Transverse colon (tissue), 4 donors: Measurements from ENCODE around the gene IL20RA. TPM values are rescaled to one million over a fixed set of nuclear protein-coding genes. Genes with fewer than 3 reads are reported as not detected.
"Not testable (repeated sequence)": the region's sequence is repeated elsewhere in the genome, so short reads cannot be mapped to it uniquely, and the experiment has no call there.

Experiments
- DNase-seq: peaks from one replicate; pipeline ENCODE4 v3.0.0-alpha.2; 2019
- H3K27ac ChIP-seq, 4 donors: fragments of 200-600 bp; sonication (generic); 2 replicates each; pipeline ENCODE4 v1.5.1; 2016 to 2018; ENCODE audit warnings: inconsistent platforms in 4 of 4
- H3K27me3 ChIP-seq: fragments of 200-600 bp; sonication (generic); 2 replicates; pipeline ENCODE4 v1.5.1; 2017; ENCODE audit warnings: inconsistent platforms
- H3K36me3 ChIP-seq, 4 donors: fragments of 200-600 bp; sonication (generic); 2 replicates each; pipeline ENCODE4 v1.5.1; 2017 to 2019; ENCODE audit warnings: inconsistent platforms in 4 of 4
- H3K4me1 ChIP-seq, 4 donors: fragments of 200-600 bp; sonication (generic); 2 replicates each; pipeline ENCODE4 v1.5.1; 2017 to 2020; ENCODE audit warnings: inconsistent platforms in 4 of 4
- H3K4me3 ChIP-seq, 4 donors: fragments of 200-600 bp; sonication (generic); 1 replicate in 1 of 4; 2 replicates in 3 of 4; pipeline versions ENCODE4 v1.5.1 to v1.6.1; 2017 to 2019; ENCODE audit warnings: inconsistent platforms in 4 of 4
- H3K9me3 ChIP-seq, 2 donors: fragments of 200-600 bp; sonication (generic); 2 replicates each; pipeline ENCODE4 v1.5.1; 2017 to 2019; ENCODE audit warnings: inconsistent platforms in 2 of 2
- EP300 ChIP-seq: sonication (generic); formaldehyde crosslinking; IDR thresholded peaks from one replicate; pipeline ENCODE4 v1.6.1; 2017; ENCODE audit warnings: antibody characterized with exemption, low read depth
- POLR2A ChIP-seq: fragments of 450-650 bp; IDR thresholded peaks from one replicate; pipeline ENCODE4 v1.6.1; 2016; ENCODE audit warnings: antibody characterized with exemption, mild to moderate bottlenecking, moderate library complexity
- POLR2AphosphoS5 ChIP-seq, 3 donors: sonication (generic); formaldehyde crosslinking; IDR thresholded peaks; one replicate each; pipeline ENCODE4 v1.6.1; 2016; ENCODE audit warnings: antibody characterized with exemption in 3 of 3
- WGBS, 2 donors: methylation state at CpG; one replicate each; pipeline ENCODE4 v1.1.5; 2018; ENCODE audit warnings: low coverage in 1 of 2; 5-methylcytosine and 5-hydroxymethylcytosine counted together
- in situ Hi-C, 4 donors: fragments of 200-750 bp; cut with MboI; loops; one replicate each; pipeline versions ENCODE4 v1.15.0 to v1.15.1; 2017; ENCODE audit warnings: low sequenced_read_pairs in 3 of 4, low pct_ligation_motif_present in 1 of 4, low pct_unique_long_range_greater_than_20kb in 1 of 4
- intact Hi-C: fragments of 100-400 bp; cut with DNase I; formaldehyde crosslinking; loops from one replicate; pipeline ENCODE4 v1.15.1; 2023; ENCODE audit warnings: low total_unique reads
- total RNA-seq, 4 donors: library from RNA; depleted of rRNA; stranded (reverse); fragments of >200 nt; gene quantifications; one replicate each; pipeline ENCODE4 v1.1.0, GENCODE V29; 2016
- TF ChIP-seq, protein P1 (sequence below), 5 experiments: fragments of 200-600 bp in 3 of 5; fragments of 450-650 bp in 2 of 5; sonication (generic) in 3 of 5; IDR thresholded peaks; 1 replicate in 2 of 5; 2 replicates in 3 of 5; pipeline ENCODE4 v1.5.1; 2016 to 2017; ENCODE audit warnings: antibody characterized with exemption in 5 of 5, inconsistent platforms in 3 of 5, mild to moderate bottlenecking in 2 of 5, moderate library complexity in 1 of 5

IL20RA gene
- total RNA-seq, 4 donors from 2014 or later, result 7.4 to 20.5 (median 11.3) TPM

DNA sequence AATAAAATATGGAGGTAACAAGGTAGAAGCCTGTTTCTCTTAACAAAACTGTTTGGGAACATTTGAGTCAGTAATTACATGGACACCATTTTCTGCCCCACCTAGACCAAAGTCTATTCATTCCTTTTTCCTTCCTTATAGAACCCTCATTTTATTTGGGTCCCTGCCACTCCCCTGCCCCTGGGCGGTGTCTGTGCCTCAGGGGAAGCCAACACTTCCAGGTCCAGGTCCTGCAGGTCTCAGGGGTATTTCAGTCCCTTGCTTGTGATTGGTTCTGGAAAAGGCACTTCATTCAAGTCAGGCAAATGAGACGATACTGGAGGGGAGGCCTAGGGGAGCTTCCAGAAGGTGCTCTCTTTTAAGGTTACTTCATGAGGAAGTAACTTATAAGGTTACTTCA, 80.4 kb downstream of the IL20RA start:
- Histone ChIP-seq H3K9me3 (no peaks in the 10 kb centered on the region), H3K27ac (peak overlapping the region; percentile 70 to 86 (median 78)), H3K36me3 (no peaks in the 10 kb centered on the region), H3K27me3 (no peaks in the 10 kb centered on the region), H3K4me1 (peaks cover 2 to 66% (median 32%) of the 10 kb centered on the region in 4 donors), H3K4me3 (no peak overlapping the region)
- WGBS, 2 donors, result 29 to 53% methylated on average over 2 of the region's 2 CpGs
- peak; percentile 86 for DNase-seq
- intact Hi-C loops (no loop called here), in situ Hi-C loops (no loop called here)
- TF ChIP-seq EP300, result no peak
- TF ChIP-seq POLR2AphosphoS5 (IDR thresholded peaks at IDR 0.05), result peak in 1 of 3 donors; percentile 64

DNA sequence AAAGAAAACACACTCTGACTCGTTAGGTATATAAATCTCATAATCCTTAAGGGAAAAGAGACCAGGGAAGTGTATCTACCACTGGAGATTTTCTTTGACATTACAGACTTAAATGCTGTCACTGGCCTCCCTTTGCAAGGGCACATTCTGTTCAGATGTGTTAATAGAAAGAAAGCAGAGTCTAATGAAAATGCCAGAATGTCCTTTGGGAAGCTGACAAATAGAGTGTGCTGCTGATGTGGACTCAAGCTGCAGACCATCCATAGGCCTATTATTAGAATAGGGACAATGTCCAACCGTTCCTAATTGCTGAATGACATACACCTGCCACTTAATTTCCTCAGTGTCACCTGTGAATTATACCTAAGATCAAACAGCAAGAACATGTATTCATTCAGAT, 81.5 kb downstream of the IL20RA start:
- Histone ChIP-seq H3K27ac (peak overlapping the region; percentile 70 to 86 (median 78)), H3K4me1 (peaks cover 8 to 73% (median 41%) of the 10 kb centered on the region in 4 donors), H3K36me3 (no peaks in the 10 kb centered on the region), H3K4me3 (no peak overlapping the region), H3K27me3 (peaks cover 3% of the 10 kb centered on the region), H3K9me3 (no peaks in the 10 kb centered on the region)
- in situ Hi-C loops (no loop called here), intact Hi-C loops (no loop called here)
- TF ChIP-seq, protein P1, sequence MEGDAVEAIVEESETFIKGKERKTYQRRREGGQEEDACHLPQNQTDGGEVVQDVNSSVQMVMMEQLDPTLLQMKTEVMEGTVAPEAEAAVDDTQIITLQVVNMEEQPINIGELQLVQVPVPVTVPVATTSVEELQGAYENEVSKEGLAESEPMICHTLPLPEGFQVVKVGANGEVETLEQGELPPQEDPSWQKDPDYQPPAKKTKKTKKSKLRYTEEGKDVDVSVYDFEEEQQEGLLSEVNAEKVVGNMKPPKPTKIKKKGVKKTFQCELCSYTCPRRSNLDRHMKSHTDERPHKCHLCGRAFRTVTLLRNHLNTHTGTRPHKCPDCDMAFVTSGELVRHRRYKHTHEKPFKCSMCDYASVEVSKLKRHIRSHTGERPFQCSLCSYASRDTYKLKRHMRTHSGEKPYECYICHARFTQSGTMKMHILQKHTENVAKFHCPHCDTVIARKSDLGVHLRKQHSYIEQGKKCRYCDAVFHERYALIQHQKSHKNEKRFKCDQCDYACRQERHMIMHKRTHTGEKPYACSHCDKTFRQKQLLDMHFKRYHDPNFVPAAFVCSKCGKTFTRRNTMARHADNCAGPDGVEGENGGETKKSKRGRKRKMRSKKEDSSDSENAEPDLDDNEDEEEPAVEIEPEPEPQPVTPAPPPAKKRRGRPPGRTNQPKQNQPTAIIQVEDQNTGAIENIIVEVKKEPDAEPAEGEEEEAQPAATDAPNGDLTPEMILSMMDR (IDR thresholded peaks at IDR 0.05), result no peak
- TF ChIP-seq POLR2A (no peak), POLR2AphosphoS5 (IDR thresholded peaks at IDR 0.05) (no peak), EP300 (no peak)
- WGBS, 2 donors, result 37 to 47% methylated on average over 2 of the region's 2 CpGs
- DNase-seq, result no peak

DNA sequence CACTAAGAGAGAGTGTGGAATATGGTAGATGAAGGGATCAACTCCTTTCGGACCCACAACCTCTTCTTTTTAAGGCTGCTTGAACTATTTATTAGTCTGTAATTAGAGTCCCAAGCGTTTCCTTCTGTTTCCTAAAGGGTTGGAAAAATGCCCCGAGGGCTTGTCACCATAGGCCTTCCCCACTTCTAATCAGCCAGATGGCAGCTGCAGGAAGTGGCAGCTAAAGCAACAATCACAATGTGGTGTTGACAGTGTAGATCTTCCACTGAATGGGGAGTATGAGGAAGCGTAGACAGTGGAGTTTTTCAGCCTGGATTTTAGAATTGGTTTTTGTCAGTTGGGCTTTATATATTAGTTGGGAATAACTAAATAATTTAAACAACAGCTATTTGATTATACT, 82.1 kb downstream of the IL20RA start:
- H3K36me3 ChIP-seq, result no peaks in the 10 kb centered on the region
- 32 to 45% methylated on average over 4 of the region's 4 CpGs for WGBS, 2 donors
- H3K27me3 ChIP-seq, result peaks cover 3% of the 10 kb centered on the region
- DNase-seq, result peak; percentile 52
- no peaks in the 10 kb centered on the region for H3K9me3 ChIP-seq
- peak in 2 of 3 donors; percentile 45 to 59 for TF ChIP-seq POLR2AphosphoS5 (IDR thresholded peaks at IDR 0.05)
- TF ChIP-seq EP300, result no peak
- TF ChIP-seq, protein P1 (IDR thresholded peaks at IDR 0.05), result no peak
- peak overlapping the region; percentile 70 to 86 (median 78) for H3K27ac ChIP-seq
- H3K4me1 ChIP-seq, result peaks cover 8 to 73% (median 41%) of the 10 kb centered on the region in 4 donors
- in situ Hi-C loops (no loop called here), intact Hi-C loops (no loop called here)
- H3K4me3 ChIP-seq, result no peak overlapping the region

DNA sequence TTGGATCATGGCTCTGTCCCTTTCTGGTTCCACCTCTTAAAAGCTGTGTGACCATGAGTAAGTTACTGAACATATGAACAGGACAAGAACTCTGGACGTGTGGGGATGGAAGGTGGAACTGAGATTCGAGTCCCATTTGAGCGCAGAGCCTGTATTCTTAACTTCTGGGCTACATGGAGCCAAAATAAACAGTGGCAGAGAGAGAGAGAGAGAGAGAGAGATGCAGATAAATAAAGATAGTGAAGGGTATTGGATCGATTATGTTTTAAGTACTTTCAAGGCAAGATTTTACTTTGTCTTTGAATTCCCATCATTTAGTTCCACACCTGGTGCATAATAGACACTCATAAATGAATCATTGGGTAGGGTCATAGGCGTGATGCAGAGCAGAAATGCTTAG, 82.9 kb downstream of the IL20RA start:
- TF ChIP-seq POLR2AphosphoS5 (IDR thresholded peaks at IDR 0.05) (no peak), POLR2A (no peak), EP300 (no peak)
- TF ChIP-seq, protein P1 (IDR thresholded peaks at IDR 0.05), result no peak
- H3K4me1 ChIP-seq, result peaks cover 8 to 72% (median 39%) of the 10 kb centered on the region in 4 donors
- in situ Hi-C loops (no loop called here), intact Hi-C loops (no loop called here)
- no peak for DNase-seq
- 50 to 53% methylated on average over 4 to 5 of the region's 5 CpGs for WGBS, 2 donors
- no peak overlapping the region for H3K4me3 ChIP-seq
- no peaks in the 10 kb centered on the region for H3K9me3 ChIP-seq
- H3K27me3 ChIP-seq, result peaks cover 3% of the 10 kb centered on the region
- H3K36me3 ChIP-seq, result no peaks in the 10 kb centered on the region
- peak overlapping the region; percentile 70 to 86 (median 78) for H3K27ac ChIP-seq

DNA sequence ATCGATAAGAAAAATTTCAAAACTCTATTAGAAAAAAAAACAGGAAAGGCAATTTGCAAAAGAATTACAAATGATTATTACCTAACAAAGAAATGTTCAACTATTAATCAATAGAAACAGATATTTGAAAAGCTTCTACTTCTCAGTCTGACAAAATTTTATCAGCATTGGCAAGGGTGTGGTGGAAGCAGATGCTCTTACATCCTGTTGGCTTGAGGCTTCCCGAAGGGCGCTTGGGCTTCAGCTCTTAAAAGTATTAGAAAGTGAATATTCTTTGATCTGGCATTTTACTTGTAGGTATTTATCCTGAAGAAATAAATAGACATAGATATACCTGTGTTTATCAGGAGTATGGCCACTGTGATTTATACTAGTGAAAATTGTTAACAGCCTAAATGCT, 84.0 kb downstream of the IL20RA start:
- in situ Hi-C loops, result no loop called here
- WGBS, 2 donors, result 69 to 87% methylated on average over 3 of the region's 3 CpGs
- TF ChIP-seq, protein P1 (IDR thresholded peaks at IDR 0.05), result no peak
- no peak for TF ChIP-seq EP300
- TF ChIP-seq POLR2A, result no peak
- no peak for TF ChIP-seq POLR2AphosphoS5 (IDR thresholded peaks at IDR 0.05)
- Histone ChIP-seq H3K4me3 (no peak overlapping the region), H3K4me1 (peaks cover 8 to 70% (median 39%) of the 10 kb centered on the region in 4 donors), H3K27me3 (peaks cover 3% of the 10 kb centered on the region), H3K9me3 (no peaks in the 10 kb centered on the region), H3K27ac (peak overlapping the region; percentile 70 to 86 (median 78)), H3K36me3 (no peaks in the 10 kb centered on the region)
- intact Hi-C loops, result no loop called here
- DNase-seq, result no peak

DNA sequence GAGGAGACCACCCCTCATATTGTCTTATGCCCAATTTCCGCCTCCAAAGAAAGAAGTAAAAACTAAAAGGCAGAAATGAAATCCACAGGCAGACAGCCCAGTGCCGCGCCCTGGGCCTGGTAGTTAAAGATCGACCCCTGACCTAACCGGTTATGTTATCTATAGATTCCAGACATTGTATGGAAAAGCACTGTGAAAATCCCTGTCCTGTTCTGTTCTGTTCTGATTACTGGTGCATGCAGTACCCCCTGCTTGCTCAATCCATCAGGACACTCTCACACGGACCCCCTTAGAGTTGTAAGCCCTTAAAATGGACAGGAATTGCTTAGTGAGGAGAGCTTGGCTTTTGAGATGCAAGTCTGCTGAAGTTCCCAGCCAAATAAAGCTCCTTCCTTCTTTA, 84.8 kb downstream of the IL20RA start:
- Histone ChIP-seq H3K27ac (peak overlapping the region; percentile 70 to 86 (median 78)), H3K4me1 (peaks cover 8 to 65% (median 37%) of the 10 kb centered on the region in 4 donors)
- H3K36me3 ChIP-seq, H3K27me3 ChIP-seq, H3K9me3 ChIP-seq, in situ Hi-C loops, intact Hi-C loops, H3K4me3 ChIP-seq: not testable (repeated sequence)
- 69% methylated on average over 6 of the region's 6 CpGs; no CpG with 5 or more reads in 1 of the 2 donors for WGBS, 2 donors
- peak; percentile 62 for DNase-seq
